ENCODE measurements around the gene LILRB3.

GRCh38 chr19:54271106-54271505 is 48.3 kb upstream of the LILRB3 start:
- no peak for TF ChIP-seq POLR2A (IDR thresholded peaks at IDR 0.05)
- TF ChIP-seq, protein P1, sequence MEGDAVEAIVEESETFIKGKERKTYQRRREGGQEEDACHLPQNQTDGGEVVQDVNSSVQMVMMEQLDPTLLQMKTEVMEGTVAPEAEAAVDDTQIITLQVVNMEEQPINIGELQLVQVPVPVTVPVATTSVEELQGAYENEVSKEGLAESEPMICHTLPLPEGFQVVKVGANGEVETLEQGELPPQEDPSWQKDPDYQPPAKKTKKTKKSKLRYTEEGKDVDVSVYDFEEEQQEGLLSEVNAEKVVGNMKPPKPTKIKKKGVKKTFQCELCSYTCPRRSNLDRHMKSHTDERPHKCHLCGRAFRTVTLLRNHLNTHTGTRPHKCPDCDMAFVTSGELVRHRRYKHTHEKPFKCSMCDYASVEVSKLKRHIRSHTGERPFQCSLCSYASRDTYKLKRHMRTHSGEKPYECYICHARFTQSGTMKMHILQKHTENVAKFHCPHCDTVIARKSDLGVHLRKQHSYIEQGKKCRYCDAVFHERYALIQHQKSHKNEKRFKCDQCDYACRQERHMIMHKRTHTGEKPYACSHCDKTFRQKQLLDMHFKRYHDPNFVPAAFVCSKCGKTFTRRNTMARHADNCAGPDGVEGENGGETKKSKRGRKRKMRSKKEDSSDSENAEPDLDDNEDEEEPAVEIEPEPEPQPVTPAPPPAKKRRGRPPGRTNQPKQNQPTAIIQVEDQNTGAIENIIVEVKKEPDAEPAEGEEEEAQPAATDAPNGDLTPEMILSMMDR (IDR thresholded peaks at IDR 0.05) = no peak

All from adrenal gland (tissue), 5 donors.